NCI-H146 (cell line): ENCODE data around the gene MSL1.
"Not testable (repeated sequence)": the region's sequence is repeated elsewhere in the genome, so short reads cannot be mapped to it uniquely, and the experiment has no call there.

Experiments
- DNase-seq: peaks from one replicate; lab custom pipeline; 2025; lab: John Stamatoyannopoulos, UW

MSL1 gene

DNA sequence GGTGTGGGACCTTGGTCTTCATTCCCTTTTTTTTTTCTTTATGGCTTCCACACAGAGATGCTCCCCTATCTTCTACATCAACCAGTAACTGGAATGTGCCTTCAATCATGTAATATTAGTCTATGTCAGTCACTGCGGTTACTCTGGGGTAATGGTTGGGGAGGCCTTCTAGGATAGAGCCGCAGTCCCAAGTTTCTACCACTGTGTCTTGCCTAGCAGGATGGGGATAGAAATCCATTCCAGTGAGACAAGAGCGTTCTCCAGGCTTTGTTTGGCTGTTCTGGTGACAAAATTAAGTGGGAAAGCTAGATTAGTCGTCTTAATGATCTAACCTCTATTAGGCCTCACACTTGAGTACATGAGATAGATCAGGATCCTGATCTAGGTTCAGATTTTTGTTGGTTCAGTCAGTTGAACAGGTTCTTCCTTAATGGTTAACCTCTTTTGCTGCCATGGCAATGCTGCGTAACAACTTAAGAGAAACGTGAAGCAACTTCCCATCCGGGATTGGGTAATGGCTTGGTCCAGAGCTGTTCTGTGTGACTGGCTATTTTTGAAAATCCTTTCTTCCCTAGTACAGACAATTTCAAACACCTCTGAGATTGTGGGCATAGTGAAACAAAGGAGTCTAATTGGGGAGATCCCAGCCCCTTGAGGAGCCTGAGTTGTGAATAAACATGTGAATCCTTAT lies 8.7 kb downstream of the MSL1 start:
- DNase-seq, result no peak

DNA sequence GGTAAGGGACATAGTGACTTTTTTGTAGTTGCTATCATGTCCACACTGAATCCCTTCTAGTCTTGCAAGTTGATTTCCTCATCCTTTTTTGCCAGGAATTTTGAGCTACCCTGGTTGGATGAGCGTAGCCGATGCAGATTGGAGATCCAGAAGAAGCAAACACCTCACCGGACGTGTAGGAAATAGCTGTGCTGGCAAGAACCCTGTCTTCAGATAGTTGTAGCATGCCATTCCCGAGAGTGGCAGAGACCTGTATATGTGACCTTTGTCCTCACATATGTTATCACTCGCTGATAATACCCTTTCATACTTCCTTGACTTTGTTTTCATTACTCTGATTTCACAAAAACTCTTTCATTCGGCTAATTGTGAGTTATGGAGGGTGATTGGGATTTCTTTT lies 12.4 kb downstream of the MSL1 start:
- DNase-seq, result no peak

GRCh38 chr17:40135817-40136216 lies 14.0 kb downstream of the MSL1 start:
- no peak for DNase-seq

DNA sequence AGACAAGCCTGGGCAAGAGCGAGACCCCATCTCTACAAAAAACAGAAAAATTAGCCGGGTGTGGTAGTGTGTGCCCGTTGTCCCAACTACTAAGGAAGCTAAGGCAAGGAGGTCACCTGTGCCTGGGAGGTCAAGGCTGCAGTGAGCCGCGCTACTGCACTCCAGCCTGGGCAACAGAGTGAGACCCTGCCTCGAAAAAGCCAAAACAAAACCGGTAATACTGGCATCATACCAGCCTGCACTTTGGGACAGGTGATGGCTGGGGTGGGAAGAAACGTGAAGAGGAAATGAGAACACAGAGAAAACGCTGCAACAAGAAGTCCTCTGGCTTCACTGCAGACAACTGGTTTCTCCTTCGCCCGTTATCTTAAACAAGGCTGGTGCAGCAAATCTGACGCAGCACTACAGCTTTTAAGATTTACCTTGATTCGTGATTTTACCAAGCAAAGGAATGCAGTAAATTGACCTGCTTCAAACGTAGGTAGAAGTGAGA lies 17.8 kb downstream of the MSL1 start:
- no peak for DNase-seq

DNA sequence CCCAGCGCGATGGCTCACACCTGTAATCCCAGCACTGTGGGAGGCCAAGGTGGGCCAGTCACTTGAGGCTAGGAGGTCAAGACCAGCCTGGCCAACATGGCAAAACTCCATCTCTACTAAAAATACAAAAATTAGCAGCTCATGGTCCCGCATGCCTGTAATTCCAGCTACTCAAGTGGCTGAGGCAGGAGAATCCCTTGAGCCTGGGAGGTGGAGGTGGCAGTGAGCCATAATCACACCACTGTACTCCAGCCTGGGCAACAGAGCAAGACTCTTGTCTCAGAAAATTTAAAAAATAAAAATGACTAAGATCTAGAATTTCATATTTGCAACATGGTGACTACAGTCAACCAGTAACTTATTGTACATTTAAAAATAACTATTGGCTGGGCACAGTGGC lies 21.4 kb downstream of the MSL1 start:
- not testable (repeated sequence) for DNase-seq

DNA sequence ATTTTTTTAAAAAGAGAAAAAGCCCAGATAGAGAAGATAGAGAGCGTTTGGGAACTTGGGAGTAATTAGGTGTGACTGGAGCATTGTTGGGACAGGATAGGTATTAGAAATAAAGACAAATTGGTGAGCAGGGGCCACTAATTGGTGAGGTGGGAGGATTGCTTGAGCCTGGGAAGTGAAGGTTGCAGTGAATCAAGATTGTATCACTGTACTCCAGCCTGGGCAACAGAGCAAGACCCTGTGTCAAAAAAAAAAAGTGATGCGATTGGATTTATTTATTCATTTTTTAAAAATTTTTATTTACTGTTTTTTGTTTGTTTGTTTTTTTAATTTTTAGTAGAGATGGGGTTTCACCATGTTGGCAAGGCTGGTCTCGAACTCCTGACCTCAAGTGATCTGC lies 23.7 kb downstream of the MSL1 start:
- DNase-seq, result no peak

DNA sequence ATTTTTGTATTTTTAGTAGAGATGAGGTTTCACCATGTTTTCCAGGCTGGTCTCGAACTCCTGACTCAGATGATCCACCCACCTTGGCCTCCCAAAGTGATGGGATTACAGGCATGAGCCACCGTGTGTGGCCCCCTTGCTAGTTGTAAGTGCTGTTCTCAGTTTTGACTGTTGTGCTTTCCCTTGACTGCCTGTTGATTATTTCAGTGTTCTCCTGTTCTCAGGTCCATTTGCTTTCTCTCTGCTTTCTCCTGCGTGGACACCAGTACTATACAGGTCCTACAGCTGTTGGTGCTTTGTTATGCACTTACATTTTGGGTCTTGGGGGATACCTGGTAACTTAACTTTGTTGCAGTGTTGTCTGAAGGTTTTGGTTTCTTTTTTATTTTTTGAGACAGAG lies 26.8 kb downstream of the MSL1 start:
- DNase-seq, result no peak

DNA sequence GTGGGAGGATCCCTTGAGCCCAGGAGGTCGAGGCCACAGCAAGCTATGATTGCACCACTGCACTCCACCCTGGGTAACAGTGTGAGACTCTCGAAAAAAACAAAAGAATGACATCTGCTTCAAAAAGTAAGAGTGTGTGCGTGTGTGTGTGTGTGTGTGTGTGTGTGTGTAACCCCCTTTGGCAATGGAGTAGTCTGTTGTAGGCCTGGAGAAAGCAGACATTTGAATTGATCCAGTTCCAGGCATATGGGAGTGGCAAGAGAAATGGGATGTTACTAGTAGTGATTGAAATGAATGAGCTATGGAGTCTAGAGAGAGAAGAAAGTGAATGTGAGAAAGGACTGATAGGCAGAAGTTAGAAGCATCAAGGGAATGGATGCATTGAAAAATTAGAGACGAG lies 28.5 kb downstream of the MSL1 start:
- no peak for DNase-seq

DNA sequence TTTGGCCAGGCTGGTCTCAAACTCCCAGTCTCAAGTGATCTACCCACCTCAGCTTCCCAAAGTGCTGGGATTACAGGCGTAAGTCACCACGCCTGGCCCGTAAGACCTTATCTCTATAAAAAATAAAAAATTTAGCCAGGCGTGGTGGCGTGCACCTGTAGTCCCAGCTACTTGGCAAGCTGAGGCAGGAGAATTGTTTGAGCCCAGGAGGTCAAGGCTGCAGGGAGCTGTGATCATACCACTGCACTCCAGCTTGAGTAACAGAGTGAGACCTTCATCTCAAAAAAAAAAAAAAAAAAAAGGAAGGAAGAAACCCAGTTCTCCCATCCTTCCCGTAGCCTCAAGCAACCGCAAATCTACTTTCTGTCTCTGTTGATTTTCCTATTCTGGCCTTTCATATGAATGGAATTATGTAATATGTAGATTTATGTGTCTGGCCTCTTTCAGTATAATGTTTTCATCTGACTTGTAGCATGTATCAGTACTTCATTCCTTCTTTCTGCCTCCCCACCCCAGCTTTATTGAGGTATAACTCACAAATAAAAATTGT lies 29.7 kb downstream of the MSL1 start:
- DNase-seq, result no peak

GRCh38 chr17:40153603-40154236 lies 31.9 kb downstream of the MSL1 start:
- DNase-seq, result no peak

DNA sequence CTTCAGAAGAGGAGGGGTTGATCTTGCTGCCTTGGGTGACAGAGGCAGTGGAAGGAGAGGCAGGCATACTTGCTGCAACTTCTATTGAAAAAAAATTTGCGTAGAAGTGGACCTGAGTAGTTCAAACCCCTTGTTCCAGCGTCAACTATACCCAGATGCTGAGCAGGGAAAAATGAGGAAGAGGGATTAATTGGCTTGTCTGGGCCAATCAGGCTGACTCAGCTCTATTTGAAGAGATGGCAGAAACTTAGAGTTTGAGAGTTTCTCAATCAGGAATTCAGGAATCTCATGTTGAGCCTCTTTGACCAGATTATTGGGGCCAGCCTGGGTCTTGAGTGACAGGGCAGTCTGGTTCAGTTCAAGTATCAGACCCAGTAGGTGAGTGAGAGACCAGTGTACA lies 36.2 kb downstream of the MSL1 start:
- DNase-seq, result no peak

DNA sequence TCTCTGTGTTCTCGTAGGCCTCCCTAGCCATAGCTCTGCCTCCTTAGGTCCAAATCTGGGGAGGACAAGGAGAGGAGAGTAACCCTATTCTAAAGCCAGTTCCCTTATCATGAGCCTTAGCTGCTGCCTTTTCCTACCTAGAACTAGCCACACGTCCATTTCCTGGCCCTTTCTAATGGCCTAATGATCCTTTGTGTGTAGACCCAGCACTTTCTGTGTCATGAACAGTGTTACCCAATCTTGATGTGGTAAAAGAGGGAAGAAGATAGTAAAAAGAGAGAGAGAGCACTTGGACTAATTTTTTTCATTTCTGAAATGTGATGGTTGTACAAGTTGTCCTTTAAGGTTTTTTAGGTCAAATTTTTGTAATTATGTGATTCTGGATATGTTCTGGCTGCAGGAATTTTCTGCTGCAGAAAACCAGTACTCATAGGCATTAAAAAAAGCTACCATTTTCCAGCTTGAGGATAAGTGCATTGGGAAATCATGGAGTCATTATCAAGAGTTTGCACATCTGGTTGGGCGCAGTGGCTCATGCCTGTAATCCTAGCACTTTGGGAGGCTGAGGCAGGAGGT lies 36.8 kb downstream of the MSL1 start:
- no peak for DNase-seq

- DNase-seq, result no peak
Observed at GRCh38 chr17:40159456-40159855, 37.7 kb downstream of the MSL1 start.

GRCh38 chr17:40167685-40168261 lies 46.0 kb downstream of the MSL1 start:
- DNase-seq, result no peak

GRCh38 chr17:40168262-40168832 lies 46.6 kb downstream of the MSL1 start:
- DNase-seq, result peak; percentile 44

- DNase-seq, result no peak
Observed at GRCh38 chr17:40170325-40170724, 48.6 kb downstream of the MSL1 start.

DNA sequence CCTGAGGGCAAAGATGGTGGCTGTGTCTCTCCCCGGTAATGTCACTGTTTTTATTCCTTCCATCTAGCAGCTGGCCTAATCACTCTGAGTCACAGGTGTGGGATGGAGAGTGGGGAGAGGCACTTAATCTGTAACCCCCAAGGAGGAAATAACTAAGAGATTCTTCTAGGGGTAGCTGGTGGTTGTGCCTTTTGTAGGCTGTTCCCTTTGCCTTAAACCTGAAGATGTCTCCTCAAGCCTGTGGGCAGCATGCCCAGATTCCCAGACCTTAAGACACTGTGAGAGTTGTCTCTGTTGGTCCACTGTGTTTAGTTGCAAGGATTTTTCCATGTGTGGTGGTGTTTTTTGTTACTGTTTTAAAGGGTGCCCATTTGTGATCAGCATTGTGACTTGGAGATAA lies 50.0 kb downstream of the MSL1 start:
- no peak for DNase-seq

DNA sequence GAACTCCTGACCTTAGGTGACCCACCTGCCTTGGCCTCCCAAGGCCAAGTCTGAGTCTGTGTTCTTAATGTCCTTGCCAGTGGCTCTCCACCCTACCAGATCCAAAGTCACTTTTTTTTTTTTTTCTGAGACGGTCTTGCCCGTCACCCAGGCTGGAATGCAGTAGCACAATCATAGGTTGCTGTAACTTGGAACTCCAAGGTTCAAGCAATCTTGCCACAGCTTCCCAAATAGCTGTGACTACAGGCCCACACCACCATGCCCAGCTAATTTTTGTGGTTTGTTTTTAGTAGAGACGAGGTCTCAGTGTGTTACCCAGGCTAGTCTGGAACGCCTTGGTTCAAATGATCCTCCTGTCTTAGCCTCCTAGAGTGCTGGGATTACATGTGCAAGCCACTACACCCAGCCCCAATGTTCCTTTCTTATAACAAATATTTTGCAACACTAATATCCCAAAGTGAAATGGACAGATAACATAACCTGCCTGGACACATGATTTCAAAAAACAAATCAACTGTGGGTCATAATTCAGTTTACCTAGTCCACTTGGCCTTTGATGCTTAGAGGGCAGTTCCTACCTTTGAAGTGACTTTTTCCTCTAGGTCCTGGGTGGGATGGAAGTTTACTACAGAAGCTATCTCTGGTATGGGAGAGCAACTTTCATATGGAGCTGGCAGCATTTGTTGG lies 51.5 kb downstream of the MSL1 start:
- DNase-seq, result no peak

- no peak for DNase-seq
Observed at GRCh38 chr17:40173778-40174135, 52.0 kb downstream of the MSL1 start.

DNA sequence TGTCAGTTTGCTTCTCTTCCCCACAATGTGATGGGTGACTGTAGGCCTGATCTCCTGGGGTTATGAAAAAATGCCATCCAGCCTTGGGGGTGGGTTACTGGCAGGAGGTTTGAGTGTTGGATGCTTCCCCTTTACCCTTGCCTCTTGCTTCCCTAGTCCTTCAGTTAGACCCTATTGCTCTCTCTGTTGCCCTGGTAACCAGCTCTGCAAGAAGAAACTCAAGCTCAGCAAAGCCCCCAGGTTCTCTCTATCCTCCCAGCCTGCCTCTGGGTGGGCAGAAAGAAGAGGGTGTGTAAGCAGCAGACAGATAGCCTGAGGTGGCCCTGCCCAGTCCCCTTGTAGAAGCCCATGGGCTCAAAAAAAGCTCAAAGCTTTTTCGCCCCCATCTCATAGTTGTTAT lies 52.7 kb downstream of the MSL1 start:
- DNase-seq, result no peak

- no peak for DNase-seq
Observed at GRCh38 chr17:40175928-40176753, 54.4 kb downstream of the MSL1 start.
